ENCODE measurements around the gene MSI2.
A peak's percentile ranks its signal among the peaks of the same experiment; 100 is the strongest.

MSI2 gene

GRCh38 chr17:57264250-57264649 lies 7.9 kb downstream of the MSI2 start:
- in situ Hi-C loops (cut with MboI; ENCODE audit: low pct_unique_long_range_greater_than_20kb, low sequenced_read_pairs), result no loop called here
- DNase-seq, result no peak

GRCh38 chr17:57264776-57265175 lies 8.5 kb downstream of the MSI2 start:
- no peak for DNase-seq
- in situ Hi-C loops (cut with MboI; ENCODE audit: low pct_unique_long_range_greater_than_20kb, low sequenced_read_pairs), result no loop called here

GRCh38 chr17:57266902-57267311 lies 10.6 kb downstream of the MSI2 start:
- DNase-seq, result no peak
- in situ Hi-C loops (cut with MboI; ENCODE audit: low pct_unique_long_range_greater_than_20kb, low sequenced_read_pairs), result no loop called here

GRCh38 chr17:57268181-57268580 lies 11.9 kb downstream of the MSI2 start:
- in situ Hi-C loops (cut with MboI; ENCODE audit: low pct_unique_long_range_greater_than_20kb, low sequenced_read_pairs), result no loop called here
- no peak for DNase-seq

GRCh38 chr17:57269052-57269451 lies 12.7 kb downstream of the MSI2 start:
- in situ Hi-C loops (cut with MboI; ENCODE audit: low pct_unique_long_range_greater_than_20kb, low sequenced_read_pairs), result no loop called here
- no peak for DNase-seq

GRCh38 chr17:57269598-57270255 lies 13.4 kb downstream of the MSI2 start:
- in situ Hi-C loops (cut with MboI; ENCODE audit: low pct_unique_long_range_greater_than_20kb, low sequenced_read_pairs), result no loop called here
- DNase-seq, result no peak

- no peak for DNase-seq
- in situ Hi-C loops (cut with MboI; ENCODE audit: low pct_unique_long_range_greater_than_20kb, low sequenced_read_pairs), result no loop called here
Observed at GRCh38 chr17:57270801-57271245, 14.5 kb downstream of the MSI2 start.

GRCh38 chr17:57271821-57272220 lies 15.5 kb downstream of the MSI2 start:
- in situ Hi-C loops (cut with MboI; ENCODE audit: low pct_unique_long_range_greater_than_20kb, low sequenced_read_pairs), result no loop called here
- no peak for DNase-seq

GRCh38 chr17:57273490-57273889 lies 17.2 kb downstream of the MSI2 start:
- no peak for DNase-seq
- in situ Hi-C loops (cut with MboI; ENCODE audit: low pct_unique_long_range_greater_than_20kb, low sequenced_read_pairs), result no loop called here

- in situ Hi-C loops (cut with MboI; ENCODE audit: low pct_unique_long_range_greater_than_20kb, low sequenced_read_pairs), result no loop called here
- no peak for DNase-seq
Observed at GRCh38 chr17:57274162-57274561, 17.8 kb downstream of the MSI2 start.

GRCh38 chr17:57275071-57275764 lies 18.9 kb downstream of the MSI2 start:
- DNase-seq, result no peak
- in situ Hi-C loops (cut with MboI; ENCODE audit: low pct_unique_long_range_greater_than_20kb, low sequenced_read_pairs), result no loop called here

- in situ Hi-C loops (cut with MboI; ENCODE audit: low pct_unique_long_range_greater_than_20kb, low sequenced_read_pairs), result no loop called here
- no peak for DNase-seq
Observed at GRCh38 chr17:57276621-57277020, 20.3 kb downstream of the MSI2 start.

- in situ Hi-C loops (cut with MboI; ENCODE audit: low pct_unique_long_range_greater_than_20kb, low sequenced_read_pairs), result no loop called here
- no peak for DNase-seq
Observed at GRCh38 chr17:57277923-57278604, 21.7 kb downstream of the MSI2 start.

- in situ Hi-C loops (cut with MboI; ENCODE audit: low pct_unique_long_range_greater_than_20kb, low sequenced_read_pairs), result no loop called here
Observed at GRCh38 chr17:57278740-57279387, 22.5 kb downstream of the MSI2 start.

GRCh38 chr17:57279432-57279831 lies 23.1 kb downstream of the MSI2 start:
- in situ Hi-C loops (cut with MboI; ENCODE audit: low pct_unique_long_range_greater_than_20kb, low sequenced_read_pairs), result no loop called here

More at GRCh38 chr17:57278740-57279387, 22.5 kb downstream of the MSI2 start:
- DNase-seq, result no peak

GRCh38 chr17:57281887-57282286 lies 25.6 kb downstream of the MSI2 start:
- peak; percentile 17 for DNase-seq
- in situ Hi-C loops (cut with MboI; ENCODE audit: low pct_unique_long_range_greater_than_20kb, low sequenced_read_pairs), result no loop called here

More at GRCh38 chr17:57279432-57279831, 23.1 kb downstream of the MSI2 start:
- no peak for DNase-seq

GRCh38 chr17:57282296-57282695 lies 26.0 kb downstream of the MSI2 start:
- DNase-seq, result peak; percentile 54
- in situ Hi-C loops (cut with MboI; ENCODE audit: low pct_unique_long_range_greater_than_20kb, low sequenced_read_pairs), result no loop called here

- in situ Hi-C loops (cut with MboI; ENCODE audit: low pct_unique_long_range_greater_than_20kb, low sequenced_read_pairs), result no loop called here
- DNase-seq, result no peak
Observed at GRCh38 chr17:57283203-57283971, 27.1 kb downstream of the MSI2 start.

- in situ Hi-C loops (cut with MboI; ENCODE audit: low pct_unique_long_range_greater_than_20kb, low sequenced_read_pairs), result no loop called here
- DNase-seq, result no peak
Observed at GRCh38 chr17:57284583-57284982, 28.3 kb downstream of the MSI2 start.
